AG08396 (cell line): ENCODE measurements around the gene AGFG1.

ENCODE experiments used
- DNase-seq: peaks from one replicate; pipeline ENCODE4 v3.0.0; 2012; ENCODE audit warnings: low spot score, mixed read lengths

AGFG1 gene, protein sequence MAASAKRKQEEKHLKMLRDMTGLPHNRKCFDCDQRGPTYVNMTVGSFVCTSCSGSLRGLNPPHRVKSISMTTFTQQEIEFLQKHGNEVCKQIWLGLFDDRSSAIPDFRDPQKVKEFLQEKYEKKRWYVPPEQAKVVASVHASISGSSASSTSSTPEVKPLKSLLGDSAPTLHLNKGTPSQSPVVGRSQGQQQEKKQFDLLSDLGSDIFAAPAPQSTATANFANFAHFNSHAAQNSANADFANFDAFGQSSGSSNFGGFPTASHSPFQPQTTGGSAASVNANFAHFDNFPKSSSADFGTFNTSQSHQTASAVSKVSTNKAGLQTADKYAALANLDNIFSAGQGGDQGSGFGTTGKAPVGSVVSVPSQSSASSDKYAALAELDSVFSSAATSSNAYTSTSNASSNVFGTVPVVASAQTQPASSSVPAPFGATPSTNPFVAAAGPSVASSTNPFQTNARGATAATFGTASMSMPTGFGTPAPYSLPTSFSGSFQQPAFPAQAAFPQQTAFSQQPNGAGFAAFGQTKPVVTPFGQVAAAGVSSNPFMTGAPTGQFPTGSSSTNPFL

GRCh38 chr2:227471924-227472264 lies at the start of gene AGFG1:
TSS of gene AGFG1 (plus strand) at chr2:227472156. CDS start at chr2:227472422, 266 bp downstream.
- DNase-seq = peak; percentile 94

GRCh38 chr2:227423656-227424499 lies 48.1 kb upstream of the AGFG1 start:
- no peak for DNase-seq

GRCh38 chr2:227428731-227429285 lies 43.1 kb upstream of the AGFG1 start:
- no peak for DNase-seq

DNA sequence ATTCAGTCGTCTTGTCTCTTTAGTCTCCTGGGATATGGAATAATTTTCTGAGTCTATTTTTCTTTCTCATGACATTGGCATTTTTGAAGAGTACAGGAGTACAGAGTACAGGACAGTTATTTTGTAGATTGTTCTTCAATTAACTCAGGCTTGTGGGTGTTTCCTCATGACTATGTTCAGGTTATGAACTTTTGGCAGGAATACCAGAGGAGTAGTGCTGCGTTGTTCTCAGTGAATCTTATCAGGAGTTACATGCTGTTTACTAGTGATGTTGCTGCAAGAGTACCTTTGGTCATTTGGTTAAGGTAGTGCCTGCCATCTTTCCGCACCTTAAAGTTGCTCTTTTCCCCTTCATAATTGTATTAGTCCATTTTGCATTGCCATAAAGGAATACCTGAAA lies 41.3 kb upstream of the AGFG1 start:
- no peak for DNase-seq

- no peak for DNase-seq
These were observed 38.8 kb upstream of the AGFG1 start for GRCh38 chr2:227433171-227433570.

GRCh38 chr2:227436436-227437174 lies 35.4 kb upstream of the AGFG1 start:
- no peak for DNase-seq

GRCh38 chr2:227439214-227439613 lies 32.7 kb upstream of the AGFG1 start:
- DNase-seq = no peak

DNA sequence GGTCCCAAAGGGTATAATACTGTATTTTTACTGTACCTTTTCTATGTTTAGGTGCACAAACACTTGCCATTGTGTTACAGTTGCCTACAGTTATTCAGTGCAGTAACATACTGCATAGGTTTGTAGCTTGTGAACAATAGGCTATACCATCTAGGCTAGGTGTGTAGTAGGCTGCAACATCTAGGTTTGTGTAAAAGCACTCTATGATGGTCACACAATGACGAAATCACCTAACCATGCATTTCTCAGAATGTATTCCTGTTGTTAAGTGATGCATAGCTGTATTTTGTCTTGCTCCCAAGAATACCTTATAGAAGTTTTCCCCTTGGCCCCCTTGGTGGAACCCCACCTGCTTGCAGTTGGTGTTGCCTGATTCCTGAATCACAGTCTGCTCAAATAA lies 29.3 kb upstream of the AGFG1 start:
- no peak for DNase-seq

- no peak for DNase-seq
These were observed 27.9 kb upstream of the AGFG1 start for GRCh38 chr2:227443889-227444568.

DNA sequence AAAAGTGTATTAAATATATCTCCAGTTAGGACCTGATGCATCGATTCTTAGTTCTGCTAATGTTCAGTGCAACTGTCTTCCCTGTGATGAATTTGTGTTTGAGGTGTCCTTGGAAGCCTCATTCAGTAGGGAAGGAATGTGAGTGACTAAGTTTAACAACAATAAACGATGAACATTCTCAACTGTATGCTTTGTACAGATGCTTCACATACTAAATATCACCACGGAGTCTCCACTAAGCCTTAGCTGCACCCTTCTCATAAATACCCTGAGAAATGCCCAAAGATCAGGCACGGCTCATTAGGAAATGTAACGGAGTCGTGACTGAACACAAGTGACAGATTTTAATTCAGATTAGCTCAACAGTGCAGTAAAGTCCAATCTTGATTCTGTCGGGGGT lies 24.4 kb upstream of the AGFG1 start:
- DNase-seq = peak; percentile 50

- DNase-seq = no peak
These were observed 21.6 kb upstream of the AGFG1 start for GRCh38 chr2:227450311-227450841.

DNA sequence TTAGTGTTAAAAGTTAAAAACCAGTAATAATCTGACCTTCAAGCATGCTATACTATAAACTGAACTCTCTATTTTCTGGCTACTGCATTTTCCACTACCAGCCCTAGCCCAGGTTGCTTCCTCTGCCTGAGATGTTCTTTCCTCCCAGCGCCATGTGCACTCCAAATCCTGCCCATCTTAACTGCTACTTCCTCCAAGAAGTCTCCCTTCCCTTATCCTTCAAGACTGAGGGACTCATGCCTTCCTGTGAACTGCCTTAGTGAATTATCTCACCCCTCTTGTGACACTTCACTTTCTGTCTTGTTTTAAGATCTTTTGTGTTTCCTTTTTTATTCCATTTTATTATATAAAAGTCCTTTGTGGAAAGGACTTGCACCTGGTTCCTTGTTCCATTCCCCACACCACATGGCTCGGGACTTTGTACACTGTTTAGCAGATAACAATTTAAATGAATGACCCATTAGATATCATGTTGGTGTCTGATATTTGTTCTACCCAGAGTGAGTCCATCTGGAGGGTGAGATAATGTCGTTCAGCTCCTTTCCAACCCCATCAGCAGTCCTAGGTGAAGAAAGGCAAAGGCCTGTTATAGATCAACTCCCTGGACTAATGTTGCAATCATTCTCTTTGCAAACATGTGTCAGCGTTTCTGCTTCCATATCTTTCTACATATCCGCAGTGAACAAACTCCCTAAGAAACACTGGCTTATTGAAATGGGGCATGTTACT lies 20.9 kb upstream of the AGFG1 start:
- no peak for DNase-seq

DNA sequence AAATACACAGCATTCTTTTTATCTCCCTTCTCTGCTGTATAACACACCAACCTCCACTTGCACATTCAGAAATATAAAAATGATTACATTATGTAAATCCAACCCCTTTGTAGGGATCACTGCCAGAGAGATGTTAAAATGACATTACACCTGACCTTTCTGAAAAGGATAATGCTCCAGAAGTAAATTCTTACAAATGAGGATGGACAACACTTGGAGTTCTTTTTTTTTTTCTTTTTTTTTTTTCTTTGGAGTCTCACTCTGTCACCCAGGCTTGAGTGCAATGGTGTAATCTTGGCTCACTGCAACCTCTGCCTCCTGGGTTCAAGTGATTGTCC lies 20.3 kb upstream of the AGFG1 start:
- DNase-seq = no peak

GRCh38 chr2:227453810-227454209 lies 18.1 kb upstream of the AGFG1 start:
- no peak for DNase-seq

DNA sequence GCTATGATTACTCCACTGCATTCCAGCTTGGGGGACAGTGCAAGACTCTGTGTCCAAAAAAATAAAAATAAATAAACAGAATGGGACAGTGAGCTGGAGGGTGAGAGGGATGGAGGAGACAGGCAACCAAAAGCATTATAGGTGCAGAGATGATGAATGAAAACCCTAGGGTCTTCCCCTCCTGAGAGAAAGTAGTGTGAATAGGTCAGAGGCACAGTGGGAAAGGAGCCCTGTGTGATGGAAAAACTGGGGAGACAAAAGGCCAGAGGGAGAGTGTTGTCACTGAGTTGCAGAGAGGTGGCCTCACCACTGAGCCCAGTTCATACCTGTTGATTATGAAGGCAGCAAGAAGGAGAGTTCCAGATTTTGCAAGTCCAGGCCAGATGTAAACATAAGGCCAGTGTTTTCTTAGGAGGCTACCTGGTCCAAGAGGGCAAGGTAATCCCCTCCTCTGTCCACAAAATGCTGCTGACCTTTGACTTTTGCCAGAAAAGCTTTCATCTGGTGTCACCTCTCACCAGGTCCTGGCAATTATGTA lies 17.6 kb upstream of the AGFG1 start:
- DNase-seq = no peak

- no peak for DNase-seq
These were observed 16.8 kb upstream of the AGFG1 start for GRCh38 chr2:227455200-227455599.

DNA sequence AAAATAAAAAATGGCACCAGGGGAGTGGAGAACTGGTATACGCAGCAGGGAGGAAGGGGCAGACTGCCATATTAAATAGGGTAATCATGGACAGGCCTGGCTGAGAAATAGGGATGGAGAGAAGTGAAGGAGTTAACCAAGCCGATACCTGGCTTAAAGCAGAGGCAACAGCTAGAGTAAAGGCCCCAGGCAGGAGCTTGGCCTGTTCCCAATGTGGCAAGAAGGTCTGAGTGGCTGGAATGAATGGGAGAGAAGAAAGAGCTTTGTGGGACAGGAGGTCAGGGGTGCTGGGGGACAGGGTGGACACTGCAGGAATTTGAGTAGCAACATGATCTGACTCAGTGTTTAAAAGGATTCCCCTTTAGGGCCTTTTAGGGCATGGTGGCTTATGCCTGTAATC lies 15.9 kb upstream of the AGFG1 start:
- DNase-seq = no peak

DNA sequence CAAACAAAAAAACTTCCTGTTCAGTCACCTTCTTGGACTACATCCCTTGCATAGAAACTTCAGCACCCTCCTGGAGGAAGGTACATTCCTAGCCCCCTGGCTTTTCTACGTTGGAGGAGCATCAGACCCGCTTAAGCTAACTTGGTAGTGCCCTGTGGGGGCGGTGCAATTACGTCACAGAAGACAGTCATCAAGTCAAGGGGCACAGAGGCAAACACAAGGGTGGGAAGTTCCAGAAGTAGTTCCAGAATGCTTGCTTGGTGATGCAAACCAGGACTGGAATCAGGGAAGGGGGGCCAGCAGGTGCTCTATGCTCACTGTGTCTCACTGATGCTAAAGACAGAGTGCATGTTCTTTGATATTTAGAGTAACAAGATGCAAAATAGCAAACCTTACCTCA lies 15.2 kb upstream of the AGFG1 start:
- no peak for DNase-seq

DNA sequence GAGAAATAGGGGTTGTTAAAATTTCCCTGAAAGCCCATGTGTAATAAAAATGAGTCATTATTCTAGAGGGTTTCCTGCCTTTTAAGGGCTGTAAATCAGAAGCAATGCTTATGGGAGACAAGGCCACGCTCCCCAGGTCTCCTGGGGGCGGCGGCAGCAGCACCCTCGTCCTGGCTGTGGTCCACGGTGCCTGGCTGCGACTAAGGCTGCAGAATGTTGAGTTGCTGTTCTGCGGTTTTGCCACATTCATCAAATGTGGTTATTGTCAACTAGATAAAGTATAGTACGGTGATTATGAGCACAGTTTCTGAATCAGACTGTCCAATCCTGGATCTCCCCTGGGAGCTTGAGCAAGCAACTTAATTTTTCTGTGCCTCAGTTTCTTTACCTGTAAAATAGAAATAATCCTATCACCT lies 11.9 kb upstream of the AGFG1 start:
- DNase-seq = no peak

GRCh38 chr2:227460833-227461232 lies 11.1 kb upstream of the AGFG1 start:
- no peak for DNase-seq
